22Rv1 (cell line): ENCODE measurements around the gene KIRREL3.

Experiments
- CTCF ChIP-seq: fragments of 450-650 bp; IDR thresholded peaks from 2 replicates; pipeline ENCODE4 v1.5.1; 2017; ENCODE audit warnings: mild to moderate bottlenecking
- ZFX ChIP-seq: fragments of 450-650 bp; IDR thresholded peaks from 2 replicates; pipeline ENCODE4 v1.6.1; 2017; ENCODE audit warnings: antibody characterized with exemption, borderline replicate concordance

- TF ChIP-seq CTCF (no peak), ZFX (no peak)
Observed at GRCh38 chr11:127017482-127017881, 16.9 kb upstream of the KIRREL3 start.
